HG03103 (cell line): ENCODE measurements around the gene CHSY1.

Source experiments
- ATAC-seq: cut with Tn5 transposase; IDR thresholded peaks from one replicate; pipeline ENCODE4 v1.9.1; 2021; ENCODE audit warnings: low read depth; ENCODE audit not compliant: unreplicated experiment

CHSY1 gene

GRCh38 chr15:101213570-101213969, 38.3 kb downstream of the CHSY1 start:
- ATAC-seq: no peak

GRCh38 chr15:101213147-101213546, 38.7 kb downstream of the CHSY1 start:
- no peak for ATAC-seq

GRCh38 chr15:101211897-101212296, 40.0 kb downstream of the CHSY1 start:
- no peak for ATAC-seq

GRCh38 chr15:101210466-101210865, 41.4 kb downstream of the CHSY1 start:
- no peak for ATAC-seq

GRCh38 chr15:101210058-101210457, 41.8 kb downstream of the CHSY1 start:
- ATAC-seq: no peak

- no peak for ATAC-seq
These were observed 42.5 kb downstream of the CHSY1 start for GRCh38 chr15:101209285-101209845.

GRCh38 chr15:101207867-101208288, 44.0 kb downstream of the CHSY1 start:
- ATAC-seq: no peak

GRCh38 chr15:101206176-101206591, 45.7 kb downstream of the CHSY1 start:
- ATAC-seq: no peak

- ATAC-seq: no peak
These were observed 46.9 kb downstream of the CHSY1 start for GRCh38 chr15:101204739-101205535.

- ATAC-seq: no peak
These were observed 48.1 kb downstream of the CHSY1 start for GRCh38 chr15:101203607-101204189.

- ATAC-seq: no peak
These were observed 48.7 kb downstream of the CHSY1 start for GRCh38 chr15:101203029-101203573.

GRCh38 chr15:101201411-101202174, 50.3 kb downstream of the CHSY1 start:
- ATAC-seq: no peak

GRCh38 chr15:101200181-101200580, 51.7 kb downstream of the CHSY1 start:
- no peak for ATAC-seq

GRCh38 chr15:101198800-101199199, 53.0 kb downstream of the CHSY1 start:
- ATAC-seq: no peak

- ATAC-seq: no peak
These were observed 53.7 kb downstream of the CHSY1 start for GRCh38 chr15:101198031-101198575.

- ATAC-seq: no peak
These were observed 57.2 kb downstream of the CHSY1 start for GRCh38 chr15:101194546-101195125.

- no peak for ATAC-seq
These were observed 57.9 kb downstream of the CHSY1 start for GRCh38 chr15:101193806-101194545.

GRCh38 chr15:101193120-101193644, 58.7 kb downstream of the CHSY1 start:
- no peak for ATAC-seq

GRCh38 chr15:101192081-101192480, 59.8 kb downstream of the CHSY1 start:
- ATAC-seq: no peak
